ENCODE data around the gene PACSIN3.

DNA sequence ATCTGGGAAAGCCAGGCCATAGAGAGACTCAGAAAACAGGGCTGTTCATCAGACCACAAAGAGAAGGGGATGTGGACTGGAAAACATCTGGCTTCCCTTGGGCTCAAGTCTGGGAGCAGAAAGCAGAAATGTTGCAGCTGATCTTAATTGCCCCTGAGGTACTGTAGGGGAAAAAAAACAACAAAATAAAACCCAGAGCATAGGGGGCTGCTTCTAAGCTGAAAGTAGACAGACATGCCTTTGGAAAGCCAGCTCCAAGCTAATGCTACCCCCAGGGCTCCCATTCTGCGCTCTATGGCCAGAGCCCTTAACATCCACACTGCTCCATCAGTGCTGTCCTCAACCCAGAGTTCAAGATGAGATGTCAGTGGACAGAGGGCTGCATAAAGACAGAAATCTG is 2.0 kb upstream of the PACSIN3 start:
- TF ChIP-seq POLR2A (IDR thresholded peaks at IDR 0.05; ENCODE audit: low read length) (no peak), GATA1 (IDR thresholded peaks at IDR 0.05; ENCODE audit: low read depth, low read length) (no peak)

Data from erythroblast (primary cell).